ENCODE measurements around the gene MYL12A. TPM values are rescaled to one million over a fixed set of nuclear protein-coding genes. Genes with fewer than 3 reads are reported as not detected.

The MYL12A gene
- total and polyA plus RNA-seq, 2 of the 4 experiments (the other 2 are of a cell fraction) = 549 to 580 TPM

GRCh38 chr18:3236470-3236869, 11.1 kb upstream of the MYL12A start:
- 47% methylated on average over 4 of the region's 4 CpGs; no CpG with 5 or more reads in 1 of the 2 experiments for WGBS, 2 experiments (ENCODE audit: extremely low coverage in 2 of 2, insufficient read length in 1 of 2)
- Histone ChIP-seq H3K4me1 (ENCODE audit: control insufficient read depth, insufficient read depth, low read length) (no peaks in the 10 kb centered on the region), H2BK15ac (ENCODE audit: low read depth, low read length) (no peak overlapping the region), H3K18ac (ENCODE audit: low read depth, low read length) (no peak overlapping the region), H3K4me3 (ENCODE audit: insufficient read depth, low read depth, low read length) (no peak overlapping the region), H3K9ac (ENCODE audit: low read depth, low read length) (no peak overlapping the region), H3K14ac (replicated peaks; ENCODE audit: low read depth, low read length) (no peak overlapping the region), H2AFZ (replicated peaks; ENCODE audit: low read length, poor library complexity) (no peak overlapping the region), H3K23ac (ENCODE audit: low read depth, low read length) (no peak overlapping the region), H4K20me1 (ENCODE audit: insufficient read depth, low read length) (no peaks in the 10 kb centered on the region), H3K4me2 (ENCODE audit: low read depth, low read length) (no peak overlapping the region), H4K8ac (ENCODE audit: low read depth in 2 of 2, low read length in 2 of 2) (no peak overlapping the region), H3K9me1 (ENCODE audit: insufficient read depth, low read length) (no peaks in the 10 kb centered on the region), H4K5ac (ENCODE audit: low read depth, low read length) (no peak overlapping the region), H2BK120ac (ENCODE audit: low read depth, low read length) (no peak overlapping the region), H3K56ac (ENCODE audit: extremely low read depth, insufficient read depth, low read length) (no peak overlapping the region), H4K91ac (ENCODE audit: insufficient read depth, low read depth, low read length) (no peak overlapping the region), H2BK5ac (ENCODE audit: low read depth, low read length, poor library complexity, severe bottlenecking) (no peak overlapping the region), H3K27ac (ENCODE audit: insufficient read depth, low read length) (no peak overlapping the region), H2AK9ac (replicated peaks; ENCODE audit: low read depth, low read length, poor library complexity) (no peak overlapping the region), H3K79me1 (ENCODE audit: low read depth in 1 of 2, low read length in 2 of 2) (no peaks in the 10 kb centered on the region), H3K4ac (ENCODE audit: low read depth, low read length) (no peak overlapping the region), H3K9me3 (ENCODE audit: control insufficient read depth, insufficient read depth, low read length) (no peaks in the 10 kb centered on the region), H3K27me3 (ENCODE audit: control insufficient read depth, insufficient read depth, low read length) (no peaks in the 10 kb centered on the region; the same call in 1 of the 2 replicates), H2AK5ac (ENCODE audit: low read depth, low read length) (no peak overlapping the region), H3K36me3 (ENCODE audit: control insufficient read depth, insufficient read depth, low read length) (no peaks in the 10 kb centered on the region), H2BK20ac (ENCODE audit: low read depth, low read length) (no peak overlapping the region)
- DNase-seq = no peak
- intact Hi-C loops (cut with micrococcal nuclease) (no loop called here), in situ Hi-C loops (cut with MboI; ENCODE audit: low sequenced_read_pairs) (no loop called here), dilution Hi-C loops (cut with HindIII; ENCODE audit: low sequenced_read_pairs, unreplicated experiment) (no loop called here)
- ChIA-PET POLR2A (ENCODE audit: unreplicated experiment) (no interaction called here), CTCF (no interaction called here)
- ATAC-seq (ENCODE audit: low read depth) = no peak
- no TSS peak for BruUV-seq (replicated peaks)
- TF ChIP-seq POLR2A (IDR thresholded peaks at IDR 0.05; ENCODE audit: low read depth, low read length) = no peak
- TF ChIP-seq CEBPB (IDR thresholded peaks at IDR 0.05; ENCODE audit: low read depth, low read length) = no peak
- no peak for TF ChIP-seq SMC3 (IDR thresholded peaks at IDR 0.05; ENCODE audit: low read depth, low read length)
- no peak for TF ChIP-seq NFE2L2 (IDR thresholded peaks at IDR 0.05; ENCODE audit: low read depth, low read length)
- no peak for TF ChIP-seq RCOR1 (IDR thresholded peaks at IDR 0.05; ENCODE audit: insufficient replicate concordance, low read length)
- TF ChIP-seq FOS (IDR thresholded peaks at IDR 0.05; ENCODE audit: low read depth, low read length) = no peak
- TF ChIP-seq CTCF (conservative IDR thresholded peaks at IDR 0.05; ENCODE audit: low read depth, low read length) = no peak
- no peak for TF ChIP-seq MXI1 (IDR thresholded peaks at IDR 0.05; ENCODE audit: borderline replicate concordance, low read depth, low read length)
- no peak for TF ChIP-seq MAFK (IDR thresholded peaks at IDR 0.05; ENCODE audit: low read depth, low read length)
- TF ChIP-seq USF2 (IDR thresholded peaks at IDR 0.05; ENCODE audit: low read depth, low read length) = no peak
- TF ChIP-seq CHD1 (IDR thresholded peaks at IDR 0.05; ENCODE audit: low read depth, low read length) = no peak
- no peak for TF ChIP-seq RFX5 (IDR thresholded peaks at IDR 0.05; ENCODE audit: low read depth, low read length)
- TF ChIP-seq RAD21 (IDR thresholded peaks at IDR 0.05; ENCODE audit: low read length) = no peak
- TF ChIP-seq BHLHE40 (IDR thresholded peaks at IDR 0.05; ENCODE audit: low read depth, low read length) = no peak

Data from IMR-90 (cell line).